Neural cell (in vitro differentiated cells): Measurements from ENCODE around the gene FPR1. TPM values are rescaled to one million over a fixed set of nuclear protein-coding genes. Genes with fewer than 3 reads are reported as not detected.

Experiments used
- H2AFZ ChIP-seq: fragments of 200-600, 300-800 bp; sonication (generic), shearing (Covaris generic); 2 replicates; pipeline ENCODE4 v1.6.0; 2014; ENCODE audit warnings: low read depth, mild to moderate bottlenecking, antibody characterized with exemption, low read length, moderate library complexity
- H3F3A ChIP-seq: fragments of 200-600 bp; shearing (Covaris generic); 2 replicates; pipeline ENCODE4 v1.6.1; 2016; ENCODE audit warnings: mild to moderate bottlenecking, moderate library complexity, mixed read lengths, antibody characterized with exemption, low read length; ENCODE audit not compliant: insufficient read depth, poor library complexity, severe bottlenecking
- H3K27ac ChIP-seq: fragments of 200-600, 300-800 bp; sonication (generic), shearing (Covaris generic); 2 replicates; pipeline ENCODE4 v1.5.1; 2014; ENCODE audit warnings: mild to moderate bottlenecking, low read length, moderate library complexity
- H3K27me3 ChIP-seq: fragments of 300-800, 200-600 bp; sonication (generic), shearing (Covaris generic); 2 replicates; pipeline ENCODE4 v1.6.0; 2014; ENCODE audit warnings: mild to moderate bottlenecking, low read depth, low read length, moderate library complexity; ENCODE audit not compliant: insufficient read depth
- H3K36me3 ChIP-seq: fragments of 300-800, 200-600 bp; sonication (generic), shearing (Covaris generic); 2 replicates; pipeline ENCODE4 v1.5.1; 2014; ENCODE audit warnings: mild to moderate bottlenecking, antibody characterized with exemption, low read length, moderate library complexity; ENCODE audit not compliant: insufficient read depth
- H3K4me2 ChIP-seq: fragments of 300-800, 200-600 bp; sonication (generic), shearing (Covaris generic); 2 replicates; pipeline ENCODE4 v1.6.0; 2014; ENCODE audit warnings: mild to moderate bottlenecking, low read length
- H3K4me3 ChIP-seq: fragments of 300-800, 200-600 bp; sonication (generic), shearing (Covaris generic); 2 replicates; pipeline ENCODE4 v1.5.1; 2014; ENCODE audit warnings: mild to moderate bottlenecking, low read length, moderate library complexity
- H3K79me2 ChIP-seq: fragments of 200-600 bp; shearing (Covaris generic); replicated peaks from 2 replicates; pipeline ENCODE4 v1.6.0; 2014; ENCODE audit warnings: mild to moderate bottlenecking, low read length, moderate library complexity; ENCODE audit not compliant: insufficient read depth
- H3K9ac ChIP-seq: fragments of 300-800, 200-600 bp; sonication (generic), shearing (Covaris generic); 2 replicates; pipeline ENCODE4 v1.6.1; 2016; ENCODE audit warnings: mild to moderate bottlenecking, low read length, mixed read lengths
- H3K9me2 ChIP-seq: fragments of 200-600 bp; shearing (Covaris generic); 2 replicates; pipeline ENCODE4 v1.6.1; 2016; ENCODE audit warnings: mild to moderate bottlenecking, low read length, mixed read lengths; ENCODE audit not compliant: insufficient read depth
- H3K9me3 ChIP-seq: fragments of 200-600, 300-800 bp; sonication (generic), shearing (Covaris generic); 2 replicates; pipeline ENCODE4 v1.6.1; 2016; ENCODE audit warnings: mild to moderate bottlenecking, mixed run types, low read length, moderate library complexity, mixed read lengths
- H4K20me1 ChIP-seq: fragments of 200-600 bp; shearing (Covaris generic); 2 replicates; pipeline ENCODE4 v1.6.1; 2016; ENCODE audit warnings: mild to moderate bottlenecking, mixed run types; ENCODE audit not compliant: insufficient read depth
- CTCF ChIP-seq: fragments of 450-650 bp; IDR thresholded peaks from 2 replicates; pipeline ENCODE4 v1.5.1; 2014; ENCODE audit warnings: antibody characterized with exemption, mild to moderate bottlenecking, moderate library complexity; ENCODE audit not compliant: poor library complexity, severe bottlenecking
- EP300 ChIP-seq: fragments of 450-650 bp; conservative IDR thresholded peaks from 2 replicates; pipeline ENCODE4 v1.6.1; 2014; ENCODE audit warnings: antibody characterized with exemption, mild to moderate bottlenecking, moderate library complexity; ENCODE audit not compliant: poor library complexity, severe bottlenecking
- EZH2 ChIP-seq: fragments of 200-600, 300-800 bp; shearing (Covaris generic), sonication (generic); IDR thresholded peaks from 2 replicates; pipeline ENCODE4 v1.6.1; 2014; ENCODE audit warnings: antibody characterized with exemption, low read length, borderline replicate concordance, mild to moderate bottlenecking; ENCODE audit not compliant: insufficient read depth, poor library complexity, severe bottlenecking
- MXI1 ChIP-seq: fragments of 450-650 bp; conservative IDR thresholded peaks from 2 replicates; pipeline ENCODE4 v1.6.1; 2014; ENCODE audit warnings: antibody characterized with exemption, mild to moderate bottlenecking; ENCODE audit not compliant: poor library complexity, severe bottlenecking
- POLR2AphosphoS5 ChIP-seq: IDR thresholded peaks from 2 replicates; pipeline ENCODE4 v1.6.1; 2012
- RAD21 ChIP-seq: fragments of 450-650 bp; conservative IDR thresholded peaks from 2 replicates; pipeline ENCODE4 v1.6.1; 2014; ENCODE audit warnings: antibody characterized with exemption, mild to moderate bottlenecking, moderate library complexity
- REST ChIP-seq: IDR thresholded peaks from 2 replicates; pipeline ENCODE4 v1.6.1; 2012; ENCODE audit warnings: borderline replicate concordance
- SMC3 ChIP-seq: fragments of 450-650 bp; conservative IDR thresholded peaks from 2 replicates; pipeline ENCODE4 v1.6.1; 2014; ENCODE audit warnings: antibody characterized with exemption, mild to moderate bottlenecking, moderate library complexity; ENCODE audit not compliant: poor library complexity
- TAF1 ChIP-seq: IDR thresholded peaks from 2 replicates; pipeline ENCODE4 v1.6.1; 2012; ENCODE audit warnings: low read depth
- polyA plus RNA-seq: library from polyadenylated mRNA; depleted of rRNA; stranded (reverse); fragments of >200 nt; gene quantifications from 2 replicates; pipeline ENCODE4 v1.2.3, GENCODE V29; 2014

The FPR1 gene
- polyA plus RNA-seq, 1 donor from 2014 or later = not detected

- Histone ChIP-seq H3K27me3 (peaks cover 17% of the 10 kb centered on the region), H3K79me2 (no peaks in the 10 kb centered on the region), H3K9ac (no peak overlapping the region), H3K27ac (no peak overlapping the region), H3K36me3 (no peaks in the 10 kb centered on the region), H3K9me2 (no peaks in the 10 kb centered on the region), H4K20me1 (no peaks in the 10 kb centered on the region), H3K4me3 (no peak overlapping the region), H2AFZ (no peak overlapping the region), H3F3A (no peaks in the 10 kb centered on the region), H3K9me3 (no peaks in the 10 kb centered on the region), H3K4me2 (no peak overlapping the region)
- TF ChIP-seq RAD21 (no peak), EZH2 (no peak), TAF1 (no peak), REST (no peak), CTCF (no peak), SMC3 (no peak), MXI1 (no peak)
Observed at GRCh38 chr19:51724543-51724942, 27.1 kb downstream of the FPR1 start.

- H3K4me3 ChIP-seq = no peak overlapping the region
- H3K79me2 ChIP-seq = no peaks in the 10 kb centered on the region
- no peak overlapping the region for H3K27ac ChIP-seq
- no peak for TF ChIP-seq SMC3
- no peak for TF ChIP-seq REST
- TF ChIP-seq EP300 = no peak
- no peak for TF ChIP-seq CTCF
- TF ChIP-seq RAD21 = no peak
- no peak for TF ChIP-seq POLR2AphosphoS5
- no peak for TF ChIP-seq MXI1
- no peak for TF ChIP-seq EZH2
- no peak for TF ChIP-seq TAF1
- no peaks in the 10 kb centered on the region for H3K36me3 ChIP-seq
- H3K9me2 ChIP-seq = no peaks in the 10 kb centered on the region
- H3K9ac ChIP-seq = no peak overlapping the region
- peaks cover 37% of the 10 kb centered on the region for H3K27me3 ChIP-seq
- H3K9me3 ChIP-seq = no peaks in the 10 kb centered on the region
- H3K4me2 ChIP-seq = no peak overlapping the region
- H3F3A ChIP-seq = no peaks in the 10 kb centered on the region
- H4K20me1 ChIP-seq = no peaks in the 10 kb centered on the region
- H2AFZ ChIP-seq = no peak overlapping the region
Observed at GRCh38 chr19:51722492-51722891, 29.2 kb downstream of the FPR1 start.
